Activated gamma-delta T cell treated with anti-CD3 and anti-CD28 coated beads, Interleukin-2, amount 50 U/mL, for 16 hours (primary cell): Measurements from ENCODE around the gene ABHD17C.

Source experiments
- DNase-seq: peaks from one replicate; pipeline ENCODE4 v3.0.0-alpha.2; 2020; ENCODE audit warnings: low read depth

Gene ABHD17C

GRCh38 chr15:80766275-80766674, 71.2 kb downstream of the ABHD17C start:
- no peak for DNase-seq

GRCh38 chr15:80768158-80768557, 73.0 kb downstream of the ABHD17C start:
- no peak for DNase-seq

DNA sequence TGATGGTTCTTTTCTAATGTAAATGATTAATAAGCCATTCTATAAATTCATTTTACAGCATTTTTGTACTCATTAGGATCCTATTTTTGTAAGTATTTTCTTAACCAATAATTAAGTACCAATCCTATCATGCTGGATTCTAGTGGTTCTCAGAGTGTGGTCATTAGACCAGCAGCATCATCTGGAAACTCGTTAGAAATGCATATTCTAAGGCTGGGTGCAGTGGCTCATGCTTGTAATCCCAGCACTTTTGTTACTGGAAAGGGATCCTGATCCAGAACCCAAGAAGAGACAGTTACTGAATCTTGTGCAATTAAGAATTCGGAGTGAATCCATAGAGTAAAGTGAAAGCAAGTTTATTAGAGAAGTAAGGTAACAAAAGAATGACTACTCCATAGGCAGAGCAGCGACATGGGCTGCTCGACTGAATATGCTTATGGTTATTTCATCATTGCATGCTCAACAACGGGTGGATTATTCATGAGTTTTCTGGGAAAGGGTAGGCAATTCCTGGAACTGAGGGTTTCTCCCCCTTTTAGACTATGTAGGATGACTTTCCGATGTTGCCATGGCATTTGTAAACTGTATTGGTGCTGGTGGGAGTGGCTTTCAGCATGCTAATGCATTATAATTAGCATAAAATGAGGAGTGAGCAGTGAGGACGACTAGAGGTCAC, 74.2 kb downstream of the ABHD17C start:
- DNase-seq, result no peak

DNA sequence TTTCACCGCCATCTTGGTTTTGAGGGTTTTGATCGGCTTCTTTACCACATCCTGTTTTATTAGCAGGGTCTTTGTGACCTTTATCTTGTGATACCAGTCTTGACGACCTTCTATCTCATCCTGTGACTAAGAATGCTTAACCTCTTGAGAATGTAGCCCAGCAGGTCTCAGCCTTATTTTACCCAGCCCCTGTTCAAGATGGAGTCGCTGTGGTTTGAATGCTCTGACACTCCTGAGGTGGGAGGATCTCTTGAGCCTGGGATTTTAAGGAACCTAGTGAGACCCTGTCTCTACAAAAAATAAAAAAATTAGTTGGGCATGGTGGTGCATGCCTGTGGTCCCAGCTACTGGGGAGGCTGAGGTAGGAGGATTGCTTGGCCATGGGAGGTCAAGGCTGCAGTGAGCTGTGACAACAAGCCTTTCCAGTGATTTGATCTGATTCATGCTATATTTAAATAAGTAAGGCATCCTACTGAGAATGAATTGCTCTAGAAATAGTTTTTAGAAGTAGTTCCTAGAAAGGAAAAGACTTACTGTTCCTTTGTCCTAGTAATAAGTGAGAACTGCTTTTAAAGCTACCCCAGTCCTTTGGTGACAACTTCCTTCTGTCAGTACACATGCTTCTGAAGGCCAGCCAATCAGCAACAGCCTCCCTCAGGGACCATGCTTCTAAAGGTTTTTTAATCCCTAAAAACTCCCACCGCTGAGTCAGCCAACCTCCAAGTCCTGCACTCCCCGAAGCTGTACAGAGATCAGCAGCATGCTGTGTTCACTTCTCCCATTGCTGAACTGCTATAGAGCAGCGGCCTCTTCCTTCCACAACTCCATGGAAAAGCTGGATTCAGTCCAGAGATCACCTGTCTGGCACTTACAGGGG, 75.0 kb downstream of the ABHD17C start:
- DNase-seq, result no peak

GRCh38 chr15:80773122-80773551, 78.0 kb downstream of the ABHD17C start:
- DNase-seq, result no peak

GRCh38 chr15:80773792-80774352, 78.8 kb downstream of the ABHD17C start:
- DNase-seq, result no peak

DNA sequence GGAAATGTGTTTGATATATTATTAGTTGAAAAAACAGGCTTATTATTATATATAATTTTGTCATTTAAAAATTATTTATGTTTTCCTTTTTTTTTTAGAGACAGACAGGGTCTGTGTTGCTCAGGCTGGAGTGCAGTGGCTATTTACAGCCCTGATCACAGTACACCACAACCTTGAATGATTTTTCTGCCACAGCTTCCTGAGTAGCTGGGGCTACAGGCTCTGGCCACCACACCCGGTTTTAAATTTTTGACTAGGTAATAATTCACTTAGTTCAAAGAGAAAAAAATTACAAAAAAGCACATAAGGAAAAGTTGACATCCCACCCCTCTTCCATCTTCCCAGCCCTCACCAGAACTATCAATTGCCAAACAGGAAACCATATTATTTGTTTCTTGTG, 79.4 kb downstream of the ABHD17C start:
- no peak for DNase-seq

DNA sequence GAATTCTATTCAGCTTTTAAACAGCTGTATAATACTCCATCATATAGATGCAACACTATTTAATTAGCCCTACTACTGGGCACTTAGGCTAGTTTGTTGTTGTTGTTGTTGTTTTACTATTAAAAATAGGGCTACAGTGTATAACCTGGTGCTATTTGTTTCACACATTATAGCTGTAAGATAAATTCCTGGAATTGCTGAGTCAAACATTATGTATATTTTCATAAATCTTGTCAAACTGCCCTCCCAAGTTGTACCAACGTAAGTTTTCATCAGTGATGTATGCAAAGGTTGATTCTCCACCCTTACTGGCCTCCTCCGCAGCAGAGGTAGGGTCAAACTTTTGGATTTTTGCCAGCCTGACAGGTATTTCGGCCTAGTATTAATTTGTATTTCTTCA, 80.2 kb downstream of the ABHD17C start:
- DNase-seq, result no peak

DNA sequence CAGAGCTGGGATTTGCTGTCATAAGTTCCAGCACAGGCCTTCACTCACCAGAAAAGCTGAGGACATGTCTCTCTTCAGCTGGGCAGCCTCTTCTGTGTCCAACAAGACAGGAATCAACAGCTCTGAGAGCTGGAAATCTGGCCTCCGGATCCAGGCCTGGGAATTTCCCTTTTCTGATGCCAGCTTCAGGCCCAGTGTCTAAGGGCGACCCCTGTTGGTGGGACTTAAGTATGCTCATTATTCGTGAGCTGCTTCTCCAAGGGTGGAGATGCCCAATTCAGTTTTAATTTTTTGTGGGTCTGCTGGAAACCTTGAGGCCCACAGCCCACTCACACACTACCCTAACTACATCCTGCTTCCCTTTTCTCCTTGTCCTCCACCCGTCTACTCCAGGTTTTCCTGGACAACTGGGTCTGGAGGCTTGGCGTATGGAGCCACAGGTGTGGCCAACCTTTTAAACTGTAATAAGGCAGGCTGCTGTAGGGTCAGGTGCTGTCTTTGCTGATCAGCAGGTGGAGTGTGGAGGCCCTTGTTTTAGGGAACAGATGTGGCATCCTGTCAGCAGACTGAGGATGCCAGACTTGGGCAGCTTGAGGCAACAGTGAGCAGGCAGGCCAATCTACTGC, 81.4 kb downstream of the ABHD17C start:
- DNase-seq, result peak; percentile 43

DNA sequence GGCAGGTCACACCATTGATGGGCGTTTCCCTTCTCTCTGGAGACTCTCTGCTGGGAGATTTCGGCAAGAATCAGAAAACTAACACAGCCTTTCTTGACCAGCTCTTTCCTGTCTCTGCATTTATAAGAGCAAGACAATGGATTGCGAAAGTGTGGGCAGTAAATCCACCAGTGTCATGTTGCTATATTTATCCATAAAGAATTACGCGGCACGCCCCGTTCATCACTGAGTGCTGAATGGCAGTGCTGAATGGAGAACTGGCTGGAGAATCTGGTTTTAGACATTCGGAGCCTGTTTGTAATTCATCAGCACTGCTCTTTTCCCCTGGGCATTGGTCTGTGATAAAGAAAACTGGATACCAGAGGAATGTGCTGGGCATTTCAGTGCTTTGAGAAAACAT, 82.0 kb downstream of the ABHD17C start:
- DNase-seq, result no peak

GRCh38 chr15:80777826-80778620, 82.9 kb downstream of the ABHD17C start:
- no peak for DNase-seq

- no peak for DNase-seq
These were observed 83.5 kb downstream of the ABHD17C start for GRCh38 chr15:80778621-80778963.

DNA sequence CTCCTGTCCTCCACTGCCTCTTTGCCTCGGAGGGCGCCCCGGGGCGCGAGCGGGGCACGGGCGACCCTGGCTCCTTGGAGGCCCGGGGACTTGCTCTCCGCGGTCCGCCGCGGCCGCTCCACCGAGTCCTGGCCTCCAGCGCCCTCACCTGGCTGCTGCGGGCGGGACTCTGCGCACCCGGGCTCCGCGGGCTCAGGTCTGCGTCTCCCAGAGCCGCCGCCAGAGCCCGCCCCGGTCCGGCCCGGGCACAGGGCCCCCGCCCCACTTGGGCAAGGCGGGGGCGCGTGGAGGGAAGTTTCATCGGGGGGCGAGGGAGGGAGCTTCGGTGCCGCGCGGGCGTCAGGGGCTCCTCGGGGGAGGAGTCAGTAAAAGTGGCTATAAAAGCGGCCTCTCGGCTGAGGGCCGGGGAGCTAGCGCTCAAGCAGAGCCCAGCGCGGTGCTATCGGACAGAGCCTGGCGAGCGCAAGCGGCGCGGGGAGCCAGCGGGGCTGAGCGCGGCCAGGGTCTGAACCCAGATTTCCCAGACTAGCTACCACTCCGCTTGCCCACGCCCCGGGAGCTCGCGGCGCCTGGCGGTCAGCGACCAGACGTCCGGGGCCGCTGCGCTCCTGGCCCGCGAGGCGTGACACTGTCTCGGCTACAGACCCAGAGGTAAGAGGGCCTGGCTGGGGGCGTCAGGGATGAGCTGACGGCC, 84.0 kb downstream of the ABHD17C start, which contains the start of gene CEMIP:
Gene CEMIP, plus strand, starts transcription at position 407 of the 694 bp plus-strand sequence. CDS start 94,510 bp downstream, outside the sequence.
- no peak for DNase-seq

- no peak for DNase-seq
These were observed 84.7 kb downstream of the ABHD17C start for GRCh38 chr15:80779658-80780415.

- no peak for DNase-seq
These were observed 85.5 kb downstream of the ABHD17C start for GRCh38 chr15:80780416-80781221.

DNA sequence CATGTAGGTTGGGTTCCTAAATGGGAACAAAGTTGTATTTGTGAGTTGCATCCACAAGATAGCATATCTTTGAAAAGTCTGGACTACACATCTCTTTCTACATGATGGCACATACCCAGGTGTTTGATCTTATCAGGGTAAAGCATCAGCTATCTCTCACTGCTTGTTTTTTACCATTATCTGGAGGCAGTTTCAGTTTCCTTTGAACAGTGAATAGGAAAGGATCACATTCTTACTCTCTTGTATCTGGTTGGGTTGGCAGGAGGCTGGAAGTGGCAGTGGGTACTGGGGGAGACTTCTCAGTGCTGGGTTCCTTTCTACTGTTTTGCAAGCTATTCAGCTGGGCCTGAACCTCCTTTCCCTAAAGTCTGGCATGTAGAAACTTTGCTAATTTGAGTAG, 88.2 kb downstream of the ABHD17C start:
- DNase-seq, result no peak

GRCh38 chr15:80785335-80785734, 90.2 kb downstream of the ABHD17C start:
- no peak for DNase-seq

DNA sequence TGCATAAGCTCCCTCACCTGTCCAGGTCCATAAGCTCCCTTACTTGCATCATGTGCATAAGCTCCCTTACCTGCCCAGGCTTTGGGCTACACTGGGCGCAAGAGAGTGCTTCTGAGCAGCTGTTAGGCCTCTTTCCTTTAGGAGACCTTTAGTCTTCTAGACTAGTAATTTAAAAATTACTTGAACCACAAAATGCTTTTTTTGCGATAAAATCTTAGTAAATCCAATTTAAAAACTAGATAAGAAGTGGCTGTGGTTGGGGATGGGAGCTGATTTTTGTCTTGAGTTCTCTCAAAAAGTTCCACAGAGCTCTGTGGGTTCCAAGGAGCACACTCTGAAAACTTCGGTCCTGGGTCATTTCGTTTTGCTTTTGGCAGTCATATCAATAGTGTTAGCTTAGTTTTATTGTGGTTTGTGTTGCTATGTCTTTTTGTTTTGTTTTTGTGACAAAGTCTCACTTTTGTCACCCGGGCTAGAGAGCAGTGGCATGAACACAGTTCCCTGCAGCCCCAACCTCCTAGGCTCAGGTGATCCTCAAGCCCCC, 90.8 kb downstream of the ABHD17C start:
- DNase-seq, result no peak

GRCh38 chr15:80787316-80787715, 92.2 kb downstream of the ABHD17C start:
- DNase-seq, result no peak
